HepG2 (cell line): ENCODE data around the gene TIAM2. TPM values are rescaled to one million over a fixed set of nuclear protein-coding genes. Genes with fewer than 3 reads are reported as not detected.

Source experiments
- ATAC-seq: fragments of 200-7000 bp; cut with Tn5 transposase; 3 replicates; pipeline ENCODE4 v1.9.1; 2020; ENCODE audit warnings: mild to moderate bottlenecking, moderate library complexity
- BruUV-seq: library from RNA; stranded (reverse); fragments of 400-500 nt; replicated peaks from 2 replicates; lab custom pipeline; 2021; lab: Mats Ljungman, UMichigan
- CTCF ChIA-PET: fragments of 300-600 bp; formaldehyde crosslinking; extraction: SDS; loops from one replicate; lab custom pipeline; 2021; ENCODE audit warnings: low total read pairs, inconsistent platforms, low intra/inter-chr PET ratio; lab: Yijun Ruan, JAX
- POLR2A ChIA-PET: fragments of 350-600 bp; sonication (Branson Sonifier 250); formaldehyde crosslinking; loops from one replicate; lab custom pipeline; 2020; ENCODE audit warnings: antibody characterized with exemption, inconsistent platforms; lab: Yijun Ruan, JAX
- DNase-seq: peaks from one replicate; pipeline ENCODE4 v3.0.0-alpha.2; 2015; ENCODE audit warnings: low spot score
- FAIRE-seq: peaks from 3 replicates; lab custom pipeline; 2011; peaks lifted over from hg19 to GRCh38; lab: Jason Lieb, UNC
- H2AFZ ChIP-seq: one replicate; pipeline ENCODE4 v1.6.1; 2011; ENCODE audit warnings: low read length, inconsistent platforms
- H3K27ac ChIP-seq: fragments of 300-600 bp; 3 replicates; pipeline ENCODE4 v1.8.0; 2011; ENCODE audit warnings: mixed run types, mild to moderate bottlenecking, mixed read lengths, low read length, inconsistent platforms; ENCODE audit not compliant: insufficient read depth; ENCODE audit errors: extremely low read length
- H3K27me3 ChIP-seq, 2 experiments: fragments of 200-600 bp in 1 of 2; 2 replicates in 1 of 2; 3 replicates in 1 of 2; pipeline versions ENCODE4 v1.6.0 to v1.8.0; 2011; ENCODE audit warnings: low read length in 2 of 2, mild to moderate bottlenecking in 2 of 2, moderate library complexity in 2 of 2, inconsistent platforms in 1 of 2; ENCODE audit not compliant: insufficient read depth in 2 of 2, control insufficient read depth in 1 of 2
- H3K36me3 ChIP-seq, 2 experiments: fragments of 200-600 bp in 1 of 2; replicated peaks in 1 of 2; 2 replicates in 1 of 2; 3 replicates in 1 of 2; pipeline versions ENCODE4 v1.5.1 to v1.8.0; 2011; ENCODE audit warnings: low read length in 2 of 2, inconsistent platforms in 1 of 2; ENCODE audit not compliant: insufficient read depth in 2 of 2, control insufficient read depth in 1 of 2
- H3K4me1 ChIP-seq: 2 replicates; pipeline ENCODE4 v1.5.1; 2012; ENCODE audit warnings: low read length, inconsistent platforms; ENCODE audit not compliant: insufficient read depth
- H3K4me2 ChIP-seq: 2 replicates; pipeline ENCODE4 v1.6.0; 2011; ENCODE audit warnings: low read depth, low read length, inconsistent platforms
- H3K4me3 ChIP-seq, 3 experiments: fragments of 200-600 bp in 1 of 3; sonication (generic), shearing (Covaris generic) in 1 of 3; replicated peaks in 1 of 3; 2 replicates each; pipeline ENCODE4 v1.5.1; 2011 to 2016; ENCODE audit warnings: low read length in 3 of 3, inconsistent platforms in 2 of 3, low read depth in 2 of 3, mild to moderate bottlenecking in 2 of 3, control low read depth in 1 of 3, mixed read lengths in 1 of 3; ENCODE audit not compliant: insufficient read depth in 1 of 3
- H3K79me2 ChIP-seq: one replicate; pipeline ENCODE4 v1.6.1; 2011; ENCODE audit warnings: low read length, inconsistent platforms; ENCODE audit not compliant: insufficient read depth
- H3K9ac ChIP-seq: 2 replicates; pipeline ENCODE4 v1.6.0; 2011; ENCODE audit warnings: mild to moderate bottlenecking, low read depth, low read length, inconsistent platforms; ENCODE audit not compliant: insufficient read depth
- H3K9me3 ChIP-seq: 2 replicates; pipeline ENCODE4 v1.5.1; 2012; ENCODE audit warnings: mild to moderate bottlenecking, low read length
- H4K20me1 ChIP-seq: 2 replicates; pipeline ENCODE4 v1.6.0; 2011; ENCODE audit warnings: inconsistent platforms, mild to moderate bottlenecking, low read length, moderate library complexity; ENCODE audit not compliant: insufficient read depth
- FOXM1 ChIP-seq: sonication (generic); formaldehyde crosslinking; IDR thresholded peaks from 2 replicates; pipeline ENCODE4 v1.5.0; 2020; ENCODE audit warnings: missing genetic modification reagents
- HOXA7 ChIP-seq: sonication (generic); formaldehyde crosslinking; IDR thresholded peaks from 2 replicates; pipeline ENCODE4 v1.8.1; 2022; ENCODE audit warnings: mild to moderate bottlenecking, missing genetic modification reagents, moderate library complexity
- PAWR ChIP-seq: sonication (generic); formaldehyde crosslinking; IDR thresholded peaks from 2 replicates; pipeline ENCODE4 v1.4.0; 2020; ENCODE audit warnings: missing genetic modification reagents, mild to moderate bottlenecking, borderline replicate concordance
- RBFOX2 ChIP-seq: fragments of 200-400 bp; formaldehyde crosslinking; IDR thresholded peaks from 2 replicates; pipeline ENCODE4 v1.6.1; 2017; ENCODE audit warnings: low read depth, mild to moderate bottlenecking, low read length
- RBM22 ChIP-seq: fragments of 200-400 bp; formaldehyde crosslinking; optimal IDR thresholded peaks from 2 replicates; pipeline ENCODE3; 2017; ENCODE audit warnings: mild to moderate bottlenecking, low read length, moderate library complexity
- RXRA ChIP-seq: sonication (generic); formaldehyde crosslinking; IDR thresholded peaks from 2 replicates; pipeline ENCODE4 v1.5.1; 2020; ENCODE audit warnings: missing genetic modification reagents
- ZNF205 ChIP-seq: IDR thresholded peaks from 2 replicates; pipeline ENCODE4 v1.6.1; 2018; ENCODE audit warnings: missing biosample characterization, missing genetic modification reagents
- ZNF460 ChIP-seq: sonication (generic); formaldehyde crosslinking; IDR thresholded peaks from 2 replicates; pipeline ENCODE4 v1.5.1; 2020; ENCODE audit warnings: missing genetic modification reagents, mild to moderate bottlenecking, borderline replicate concordance
- ZSCAN25 ChIP-seq: sonication (generic); formaldehyde crosslinking; IDR thresholded peaks from 2 replicates; pipeline ENCODE4 v1.8.0; 2022; ENCODE audit warnings: mild to moderate bottlenecking, missing genetic modification reagents
- WGBS: methylation state at CpG from one replicate; pipeline ENCODE4 v1.1.6; 2017; ENCODE audit warnings: low lambda C conversion rate; 5-methylcytosine and 5-hydroxymethylcytosine counted together
- in situ Hi-C: cut with HindIII; loops from 2 replicates; pipeline ENCODE4 v1.10.0; 2017; ENCODE audit warnings: low pct_unique_long_range_greater_than_20kb; ENCODE audit not compliant: extremely low pct_ligation_motif_present
- intact Hi-C: fragments of 100-400 bp; cut with micrococcal nuclease; formaldehyde crosslinking; loops from one replicate; pipeline ENCODE4 v1.10.0; 2022; ENCODE audit not compliant: unreplicated experiment
- polyA plus RNA-seq, 8 experiments: library from polyadenylated mRNA; depleted of rRNA in 3 of 8; stranded (reverse) in 7 of 8; unstranded in 1 of 8; fragments of >200 nt; fragmentation: Illumina TruSeq in 4 of 8; extraction: Trizol in 4 of 8; gene quantifications; 2 replicates each; pipeline versions ENCODE4 v1.2.1 to v1.2.3, GENCODE V29; 2011 to 2016; ENCODE audit warnings: low read depth in 4 of 8, missing spikeins in 1 of 8, mixed read lengths in 1 of 8; ENCODE audit not compliant: insufficient read depth in 1 of 8
- total RNA-seq, 5 experiments: library from RNA; depleted of rRNA; stranded (reverse); fragments of >200 nt; fragmentation: Illumina TruSeq; extraction: Trizol; gene quantifications; 2 replicates each; pipeline ENCODE4 v1.2.3, GENCODE V29; 2016; ENCODE audit warnings: low read depth in 1 of 5
- TF ChIP-seq, protein P1 (sequence below): sonication (generic); formaldehyde crosslinking; conservative IDR thresholded peaks from 2 replicates; pipeline ENCODE4 v1.4.0; 2020; ENCODE audit warnings: missing genetic modification reagents
- TF ChIP-seq, protein P2 (sequence below): sonication (generic); formaldehyde crosslinking; IDR thresholded peaks from 2 replicates; pipeline ENCODE4 v1.8.1; 2023; ENCODE audit warnings: mild to moderate bottlenecking, missing genetic modification reagents, borderline replicate concordance
- TF ChIP-seq, protein P3 (sequence below): sonication (generic); formaldehyde crosslinking; IDR thresholded peaks from 2 replicates; pipeline ENCODE4 v1.5.1; 2020; ENCODE audit warnings: missing genetic modification reagents, mild to moderate bottlenecking, borderline replicate concordance

Gene TIAM2
- total and polyA plus RNA-seq, 2 of the 13 experiments (the other 11 are each of a cell fraction or from before 2014, with no cell fraction given) = 4.1 to 4.5 TPM

DNA sequence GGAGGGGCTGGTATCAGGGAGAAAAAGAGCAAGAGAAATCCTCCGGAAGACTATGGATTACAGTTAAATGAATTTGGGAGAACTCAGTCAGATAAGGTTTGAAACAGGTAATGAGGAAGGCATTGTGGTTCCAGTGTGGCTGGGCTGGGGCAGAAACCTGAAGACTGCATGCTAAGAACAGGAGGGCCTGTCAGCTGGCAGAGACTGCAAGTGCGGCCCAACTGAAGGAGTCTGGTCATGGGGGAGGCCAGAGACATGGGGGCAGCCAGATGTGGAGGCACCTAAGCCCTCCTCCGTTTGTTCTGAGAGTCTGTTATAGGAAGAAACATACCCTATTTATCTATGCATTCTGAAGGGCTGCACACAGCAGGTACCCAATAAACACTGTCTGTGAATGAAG, 302.6 kb downstream of the TIAM2 start:
- Histone ChIP-seq H3K9ac (no peak overlapping the region), H3K4me2 (no peak overlapping the region), H3K4me3 (no peak overlapping the region), H3K79me2 (peaks cover 13% of the 10 kb centered on the region), H3K27ac (no peak overlapping the region), H3K9me3 (no peaks in the 10 kb centered on the region), H3K4me1 (no peaks in the 10 kb centered on the region), H4K20me1 (no peaks in the 10 kb centered on the region; the same call in 1 of the 2 replicates), H2AFZ (no peak overlapping the region), H3K36me3 (peaks cover 20 to 83% of the 10 kb centered on the region in 2 experiments), H3K27me3 (no peaks in the 10 kb centered on the region)
- intact Hi-C loops (no loop called here), in situ Hi-C loops (no loop called here)
- BruUV-seq = no TSS peak
- TF ChIP-seq FOXM1 (CRISPR knock-in tag) (no peak), ZNF205 (CRISPR knock-in tag) (no peak), PAWR (CRISPR knock-in tag) (no peak), RXRA (CRISPR knock-in tag) (no peak), RBM22 (peak; percentile 55), HOXA7 (no peak), RBFOX2 (0 out of 2 replicates have a peak, but pooled peaks have one; percentile 24), ZSCAN25 (CRISPR knock-in tag) (no peak), ZNF460 (CRISPR knock-in tag) (no peak)
- TF ChIP-seq, protein P1, sequence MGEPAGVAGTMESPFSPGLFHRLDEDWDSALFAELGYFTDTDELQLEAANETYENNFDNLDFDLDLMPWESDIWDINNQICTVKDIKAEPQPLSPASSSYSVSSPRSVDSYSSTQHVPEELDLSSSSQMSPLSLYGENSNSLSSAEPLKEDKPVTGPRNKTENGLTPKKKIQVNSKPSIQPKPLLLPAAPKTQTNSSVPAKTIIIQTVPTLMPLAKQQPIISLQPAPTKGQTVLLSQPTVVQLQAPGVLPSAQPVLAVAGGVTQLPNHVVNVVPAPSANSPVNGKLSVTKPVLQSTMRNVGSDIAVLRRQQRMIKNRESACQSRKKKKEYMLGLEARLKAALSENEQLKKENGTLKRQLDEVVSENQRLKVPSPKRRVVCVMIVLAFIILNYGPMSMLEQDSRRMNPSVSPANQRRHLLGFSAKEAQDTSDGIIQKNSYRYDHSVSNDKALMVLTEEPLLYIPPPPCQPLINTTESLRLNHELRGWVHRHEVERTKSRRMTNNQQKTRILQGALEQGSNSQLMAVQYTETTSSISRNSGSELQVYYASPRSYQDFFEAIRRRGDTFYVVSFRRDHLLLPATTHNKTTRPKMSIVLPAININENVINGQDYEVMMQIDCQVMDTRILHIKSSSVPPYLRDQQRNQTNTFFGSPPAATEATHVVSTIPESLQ (CRISPR knock-in tag) = no peak
- TF ChIP-seq, protein P2, sequence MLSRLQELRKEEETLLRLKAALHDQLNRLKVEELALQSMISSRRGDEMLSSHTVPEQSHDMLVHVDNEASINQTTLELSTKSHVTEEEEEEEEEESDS (CRISPR knock-in tag) = no peak
- TF ChIP-seq, protein P3, sequence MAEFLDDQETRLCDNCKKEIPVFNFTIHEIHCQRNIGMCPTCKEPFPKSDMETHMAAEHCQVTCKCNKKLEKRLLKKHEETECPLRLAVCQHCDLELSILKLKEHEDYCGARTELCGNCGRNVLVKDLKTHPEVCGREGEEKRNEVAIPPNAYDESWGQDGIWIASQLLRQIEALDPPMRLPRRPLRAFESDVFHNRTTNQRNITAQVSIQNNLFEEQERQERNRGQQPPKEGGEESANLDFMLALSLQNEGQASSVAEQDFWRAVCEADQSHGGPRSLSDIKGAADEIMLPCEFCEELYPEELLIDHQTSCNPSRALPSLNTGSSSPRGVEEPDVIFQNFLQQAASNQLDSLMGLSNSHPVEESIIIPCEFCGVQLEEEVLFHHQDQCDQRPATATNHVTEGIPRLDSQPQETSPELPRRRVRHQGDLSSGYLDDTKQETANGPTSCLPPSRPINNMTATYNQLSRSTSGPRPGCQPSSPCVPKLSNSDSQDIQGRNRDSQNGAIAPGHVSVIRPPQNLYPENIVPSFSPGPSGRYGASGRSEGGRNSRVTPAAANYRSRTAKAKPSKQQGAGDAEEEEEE = no peak
- 95% methylated on average over 3 of the region's 3 CpGs for WGBS
- DNase-seq (no peak), FAIRE-seq (no peak), ATAC-seq (no peak)
- ChIA-PET POLR2A (no interaction called here), CTCF (no interaction called here)
